OCI-LY1 (cell line): ENCODE data around the gene VMAC.

ENCODE experiments used
- CTCF ChIP-seq: fragments of 200-600 bp; sonication (generic), shearing (Covaris generic); IDR thresholded peaks from 2 replicates; pipeline ENCODE4 v1.5.1; 2017; ENCODE audit warnings: mild to moderate bottlenecking, antibody characterized with exemption, low read length, moderate library complexity, mixed read lengths
- EZH2 ChIP-seq: fragments of 200-600 bp; sonication (generic), shearing (Covaris generic); IDR thresholded peaks from 2 replicates; pipeline ENCODE4 v1.8.0; 2017; ENCODE audit warnings: borderline replicate concordance, mixed run types, mild to moderate bottlenecking, antibody characterized with exemption, low read length, moderate library complexity, mixed read lengths

DNA sequence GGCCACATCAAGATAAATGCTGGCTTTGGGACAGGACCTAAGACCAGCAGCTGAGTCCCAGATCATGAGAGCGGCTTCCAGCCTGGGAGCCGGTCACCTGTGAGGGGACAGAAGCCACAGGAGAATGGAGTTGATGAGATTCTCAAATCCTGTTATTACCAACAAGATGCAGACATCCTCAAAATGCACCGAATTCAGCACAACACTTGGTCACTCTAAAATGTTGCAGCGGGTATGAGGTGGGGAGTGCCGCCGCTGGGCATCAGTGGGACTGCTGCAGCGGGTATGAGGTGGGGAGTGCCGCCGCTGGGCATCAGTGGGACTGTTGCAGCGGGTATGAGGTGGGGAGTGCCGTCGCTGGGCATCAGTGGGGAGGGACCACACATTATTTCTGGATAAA is 52.1 kb downstream of the VMAC start:
- TF ChIP-seq CTCF (no peak), EZH2 (no peak)
